ENCODE results near the gene TMEM151B. TPM values are rescaled to one million over a fixed set of nuclear protein-coding genes. Genes with fewer than 3 reads are reported as not detected.

Gene TMEM151B
- total and polyA plus RNA-seq, 2 of the 13 experiments (the other 11 are each of a cell fraction or from before 2014, with no cell fraction given): not detected

DNA sequence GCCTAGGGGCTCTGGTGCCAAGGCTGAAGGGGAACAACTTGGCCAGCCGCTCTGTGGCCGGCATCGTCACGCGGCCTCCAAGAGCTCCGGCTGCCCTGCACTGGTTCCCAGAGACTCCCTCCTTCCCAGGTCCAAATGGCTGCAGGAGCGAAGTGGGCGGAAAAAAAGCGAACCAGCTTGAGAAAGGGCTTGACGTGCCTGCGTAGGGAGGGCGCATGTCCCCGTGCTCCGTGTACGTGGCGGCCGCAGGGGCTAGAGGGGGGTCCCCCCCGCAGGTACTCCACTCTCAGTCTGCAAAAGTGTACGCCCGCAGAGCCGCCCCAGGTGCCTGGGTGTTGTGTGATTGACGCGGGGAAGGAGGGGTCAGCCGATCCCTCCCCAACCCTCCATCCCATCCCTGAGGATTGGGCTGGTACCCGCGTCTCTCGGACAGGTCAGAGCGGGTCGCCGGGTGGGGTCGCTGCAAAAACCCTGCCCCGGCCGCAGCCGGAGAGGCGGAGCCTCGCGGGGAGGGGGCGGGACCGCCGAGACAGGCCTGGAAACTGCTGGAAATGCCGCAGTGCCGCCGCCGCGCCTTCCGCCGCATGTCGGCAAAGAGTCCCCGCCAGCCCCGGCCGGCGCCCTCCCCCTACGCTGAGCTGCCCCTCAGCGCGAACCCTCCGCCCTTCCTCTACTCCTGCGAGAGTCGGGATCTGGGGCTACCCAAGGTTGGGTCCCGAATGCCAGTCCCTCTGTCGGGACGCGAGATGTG, 24.2 kb upstream of the TMEM151B start:
- no peaks in the 10 kb centered on the region for H3K9me3 ChIP-seq (ENCODE audit: low read length)
- in situ Hi-C loops (cut with HindIII; ENCODE audit: extremely low pct_ligation_motif_present, low pct_unique_long_range_greater_than_20kb) (no loop called here), intact Hi-C loops (cut with micrococcal nuclease; ENCODE audit: unreplicated experiment) (no loop called here)
- ATAC-seq (peak; percentile 78), FAIRE-seq (peak; percentile 66), DNase-seq (ENCODE audit: low spot score) (peak; percentile 93)
- POLR2A ChIA-PET: interaction anchor here (0.6 to 8.4 kb wide), 53 partner anchors 9 to 617 kb away, joined by 3 to 264 read pairs (median 5); partner anchors contain the start of genes AARS2, CDC5L, GTPBP2 and MRPL14
- H2AFZ ChIP-seq (ENCODE audit: low read length): no peak overlapping the region
- BruUV-seq (replicated peaks): TSS peak; percentile 78
- peak overlapping the region; percentile 96 for H3K27ac ChIP-seq (ENCODE audit: extremely low read length, insufficient read depth, low read length)
- H3K4me3 ChIP-seq (replicated peaks in 1 of 3; ENCODE audit: insufficient read depth in 1 of 3, low read depth in 2 of 3, low read length in 3 of 3): peak overlapping the region; percentile 81 to 97 (median 87)
- CTCF ChIA-PET (ENCODE audit: low intra/inter-chr PET ratio, low total read pairs): no interaction called here
- peaks cover 16 to 31% of the 10 kb centered on the region in 2 experiments for H3K36me3 ChIP-seq (replicated peaks in 1 of 2; ENCODE audit: control insufficient read depth in 1 of 2, insufficient read depth in 2 of 2, low read length in 2 of 2)
- peak overlapping the region; percentile 99 for H3K9ac ChIP-seq (ENCODE audit: insufficient read depth, low read depth, low read length)
- no peaks in the 10 kb centered on the region; a peak in 1 of 5 replicates for H3K27me3 ChIP-seq (ENCODE audit: control insufficient read depth in 1 of 2, insufficient read depth in 2 of 2, low read length in 2 of 2)
- peaks cover 71% of the 10 kb centered on the region for H3K4me1 ChIP-seq (ENCODE audit: insufficient read depth, low read length)
- H3K4me2 ChIP-seq (ENCODE audit: low read depth, low read length): peak overlapping the region; percentile 85
- H3K79me2 ChIP-seq (ENCODE audit: insufficient read depth, low read length): peaks cover 46% of the 10 kb centered on the region
- 2% methylated on average over 22 of the region's 62 CpGs for WGBS (ENCODE audit: low lambda C conversion rate)
- H4K20me1 ChIP-seq (ENCODE audit: insufficient read depth, low read length): peaks cover 42% of the 10 kb centered on the region
- peak; percentile 87 for TF ChIP-seq ZC3H13 (CRISPR knock-in tag; IDR thresholded peaks at IDR 0.05)
- TF ChIP-seq, protein P1, sequence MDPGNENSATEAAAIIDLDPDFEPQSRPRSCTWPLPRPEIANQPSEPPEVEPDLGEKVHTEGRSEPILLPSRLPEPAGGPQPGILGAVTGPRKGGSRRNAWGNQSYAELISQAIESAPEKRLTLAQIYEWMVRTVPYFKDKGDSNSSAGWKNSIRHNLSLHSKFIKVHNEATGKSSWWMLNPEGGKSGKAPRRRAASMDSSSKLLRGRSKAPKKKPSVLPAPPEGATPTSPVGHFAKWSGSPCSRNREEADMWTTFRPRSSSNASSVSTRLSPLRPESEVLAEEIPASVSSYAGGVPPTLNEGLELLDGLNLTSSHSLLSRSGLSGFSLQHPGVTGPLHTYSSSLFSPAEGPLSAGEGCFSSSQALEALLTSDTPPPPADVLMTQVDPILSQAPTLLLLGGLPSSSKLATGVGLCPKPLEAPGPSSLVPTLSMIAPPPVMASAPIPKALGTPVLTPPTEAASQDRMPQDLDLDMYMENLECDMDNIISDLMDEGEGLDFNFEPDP (CRISPR knock-in tag; conservative IDR thresholded peaks at IDR 0.05): no peak
- peak; percentile 86; the same call in 1 of the 2 replicates for TF ChIP-seq ZNF724P (CRISPR knock-in tag; IDR thresholded peaks at IDR 0.05; ENCODE audit: borderline replicate concordance)
- TF ChIP-seq ZNF792 (CRISPR knock-in tag; IDR thresholded peaks at IDR 0.05): peak; percentile 83
- no peak for TF ChIP-seq SP1 (IDR thresholded peaks at IDR 0.05)
- TF ChIP-seq SP1 (CRISPR knock-in tag; IDR thresholded peaks at IDR 0.05): peak; percentile 92
- TF ChIP-seq, protein P2, sequence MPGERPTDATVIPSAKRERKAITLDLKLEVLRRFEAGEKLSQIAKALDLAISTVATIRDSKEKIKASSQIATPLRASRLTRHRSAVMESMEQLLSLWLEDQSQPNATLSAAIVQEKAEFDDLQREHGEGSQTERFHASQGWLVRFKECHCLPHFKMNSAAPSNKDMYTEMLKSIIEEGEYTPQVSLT (CRISPR knock-in tag; IDR thresholded peaks at IDR 0.05; ENCODE audit: borderline replicate concordance, low read depth): no peak
- TF ChIP-seq NFRKB (IDR thresholded peaks at IDR 0.05): no peak
- peak; percentile 90 for TF ChIP-seq REPIN1 (CRISPR knock-in tag; IDR thresholded peaks at IDR 0.05; ENCODE audit: borderline replicate concordance, low read depth)
- TF ChIP-seq WIZ (CRISPR knock-in tag; IDR thresholded peaks at IDR 0.05): 0 out of 2 replicates have a peak, but pooled peaks have one; percentile 39
- TF ChIP-seq, protein P3, sequence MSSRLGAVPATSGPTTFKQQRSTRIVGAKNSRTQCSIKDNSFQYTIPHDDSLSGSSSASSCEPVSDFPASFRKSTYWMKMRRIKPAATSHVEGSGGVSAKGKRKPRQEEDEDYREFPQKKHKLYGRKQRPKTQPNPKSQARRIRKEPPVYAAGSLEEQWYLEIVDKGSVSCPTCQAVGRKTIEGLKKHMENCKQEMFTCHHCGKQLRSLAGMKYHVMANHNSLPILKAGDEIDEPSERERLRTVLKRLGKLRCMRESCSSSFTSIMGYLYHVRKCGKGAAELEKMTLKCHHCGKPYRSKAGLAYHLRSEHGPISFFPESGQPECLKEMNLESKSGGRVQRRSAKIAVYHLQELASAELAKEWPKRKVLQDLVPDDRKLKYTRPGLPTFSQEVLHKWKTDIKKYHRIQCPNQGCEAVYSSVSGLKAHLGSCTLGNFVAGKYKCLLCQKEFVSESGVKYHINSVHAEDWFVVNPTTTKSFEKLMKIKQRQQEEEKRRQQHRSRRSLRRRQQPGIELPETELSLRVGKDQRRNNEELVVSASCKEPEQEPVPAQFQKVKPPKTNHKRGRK (CRISPR knock-in tag; IDR thresholded peaks at IDR 0.05): no peak
- TF ChIP-seq ZNF235 (CRISPR knock-in tag; IDR thresholded peaks at IDR 0.05; ENCODE audit: borderline replicate concordance): peak; percentile 58; the same call in 1 of the 2 replicates
- TF ChIP-seq, protein P4, sequence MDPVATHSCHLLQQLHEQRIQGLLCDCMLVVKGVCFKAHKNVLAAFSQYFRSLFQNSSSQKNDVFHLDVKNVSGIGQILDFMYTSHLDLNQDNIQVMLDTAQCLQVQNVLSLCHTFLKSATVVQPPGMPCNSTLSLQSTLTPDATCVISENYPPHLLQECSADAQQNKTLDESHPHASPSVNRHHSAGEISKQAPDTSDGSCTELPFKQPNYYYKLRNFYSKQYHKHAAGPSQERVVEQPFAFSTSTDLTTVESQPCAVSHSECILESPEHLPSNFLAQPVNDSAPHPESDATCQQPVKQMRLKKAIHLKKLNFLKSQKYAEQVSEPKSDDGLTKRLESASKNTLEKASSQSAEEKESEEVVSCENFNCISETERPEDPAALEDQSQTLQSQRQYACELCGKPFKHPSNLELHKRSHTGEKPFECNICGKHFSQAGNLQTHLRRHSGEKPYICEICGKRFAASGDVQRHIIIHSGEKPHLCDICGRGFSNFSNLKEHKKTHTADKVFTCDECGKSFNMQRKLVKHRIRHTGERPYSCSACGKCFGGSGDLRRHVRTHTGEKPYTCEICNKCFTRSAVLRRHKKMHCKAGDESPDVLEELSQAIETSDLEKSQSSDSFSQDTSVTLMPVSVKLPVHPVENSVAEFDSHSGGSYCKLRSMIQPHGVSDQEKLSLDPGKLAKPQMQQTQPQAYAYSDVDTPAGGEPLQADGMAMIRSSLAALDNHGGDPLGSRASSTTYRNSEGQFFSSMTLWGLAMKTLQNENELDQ (CRISPR knock-in tag; IDR thresholded peaks at IDR 0.05; ENCODE audit: borderline replicate concordance): no peak
- TF ChIP-seq ZNF441 (CRISPR knock-in tag; IDR thresholded peaks at IDR 0.05; ENCODE audit: borderline replicate concordance): peak; percentile 51
- TF ChIP-seq ZNF607 (CRISPR knock-in tag; IDR thresholded peaks at IDR 0.05; ENCODE audit: borderline replicate concordance): no peak
- peak; percentile 75 for TF ChIP-seq HDAC2 (CRISPR knock-in tag; IDR thresholded peaks at IDR 0.05)
- peak; percentile 86 for TF ChIP-seq ZNF780A (CRISPR knock-in tag; IDR thresholded peaks at IDR 0.05)
- peak; percentile 92; the same call in 1 of the 2 replicates for TF ChIP-seq NFATC3 (CRISPR knock-in tag; IDR thresholded peaks at IDR 0.05)

Data from HepG2 (cell line).